Measurements from ENCODE around the gene OGDHL. TPM values are rescaled to one million over a fixed set of nuclear protein-coding genes. Genes with fewer than 3 reads are reported as not detected.
"Not testable (repeated sequence)": the region's sequence is repeated elsewhere in the genome, so short reads cannot be mapped to it uniquely, and the experiment has no call there.

The OGDHL gene
- polyA plus RNA-seq, 3 donors = 0.11 to 2.8 (median 0.16) TPM

- 74 to 87% (median 78%) methylated on average over 10 of the region's 10 CpGs for WGBS, 3 donors
- no peak overlapping the region for H3K27ac ChIP-seq (ENCODE audit: low read depth, low read length)
Measured at GRCh38 chr10:49759787-49760551, 2.2 kb downstream of the OGDHL start.

- 81 to 89% (median 86%) methylated on average over 15 of the region's 15 CpGs for WGBS, 3 donors
- H3K27ac ChIP-seq (ENCODE audit: low read depth, low read length) = no peak overlapping the region
Measured at GRCh38 chr10:49758249-49758930, 3.7 kb downstream of the OGDHL start.

DNA sequence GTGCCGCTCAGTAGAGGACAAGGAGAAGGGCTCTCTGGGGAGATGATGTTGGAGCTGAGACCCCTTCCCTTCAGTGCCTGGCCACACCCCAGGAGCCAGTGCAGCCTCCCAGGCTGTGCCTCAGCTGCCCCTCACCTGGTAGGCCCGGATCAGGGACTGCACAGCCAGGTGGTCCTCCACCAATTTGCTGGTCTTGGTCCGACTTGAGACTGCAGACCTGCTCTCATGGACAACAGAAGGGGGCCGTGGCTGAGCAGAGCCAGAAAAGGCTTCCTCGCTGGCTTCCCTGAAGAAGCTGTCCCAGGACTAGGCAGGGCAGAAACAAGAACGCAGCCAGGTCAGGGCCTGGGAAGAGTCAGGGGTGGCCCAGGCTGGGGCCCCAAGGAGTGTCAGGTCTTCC, 5.5 kb downstream of the OGDHL start:
- H3K27ac ChIP-seq (ENCODE audit: low read depth, low read length) = no peak overlapping the region
- 75 to 84% (median 83%) methylated on average over 6 of the region's 6 CpGs for WGBS, 3 donors

DNA sequence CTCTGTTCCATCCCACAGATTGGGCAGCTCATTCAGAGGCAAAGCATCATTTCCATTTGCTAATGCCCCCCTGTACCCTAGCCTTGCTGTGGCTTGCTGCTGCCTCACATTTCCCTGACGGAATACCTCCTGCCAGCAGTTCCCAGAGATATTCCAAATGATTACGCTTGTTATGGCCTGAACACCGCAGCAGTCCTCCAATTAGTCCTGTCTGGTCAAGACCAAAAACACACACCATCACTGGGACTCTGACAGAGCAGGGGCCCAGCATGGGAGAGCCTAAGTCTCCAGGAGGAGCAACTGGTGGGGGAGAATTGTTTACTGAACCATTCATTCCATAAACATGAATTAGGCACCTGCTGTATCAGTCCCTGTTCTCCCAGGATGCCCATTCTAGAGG, 6.1 kb downstream of the OGDHL start:
- H3K27ac ChIP-seq (ENCODE audit: low read depth, low read length) = no peak overlapping the region
- WGBS, 3 donors = 70 to 84% (median 79%) methylated on average over 3 of the region's 3 CpGs

DNA sequence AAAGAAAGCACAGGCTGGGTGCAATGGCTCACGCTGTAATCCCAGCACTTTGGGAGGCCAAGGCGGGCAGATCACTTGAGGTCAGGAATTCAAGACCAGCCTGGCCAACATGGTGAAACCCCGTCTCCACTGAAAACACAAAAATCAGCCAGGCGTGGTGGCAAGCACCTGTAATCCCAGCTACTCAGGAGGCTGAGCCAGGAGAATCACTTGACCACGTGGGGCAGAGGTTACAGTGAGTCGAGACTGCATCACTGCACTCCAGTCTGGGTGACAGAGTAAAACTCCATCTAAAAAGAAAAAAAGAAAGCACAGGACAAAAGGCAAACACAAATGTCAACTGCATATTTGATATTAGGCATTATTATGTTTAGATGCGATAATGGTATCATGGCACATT, 7.2 kb downstream of the OGDHL start:
- not testable (repeated sequence) for H3K27ac ChIP-seq (ENCODE audit: low read depth, low read length)
- 77 to 86% (median 84%) methylated on average over 7 of the region's 7 CpGs for WGBS, 3 donors

GRCh38 chr10:49752584-49752983, 9.5 kb downstream of the OGDHL start:
- no peak overlapping the region for H3K27ac ChIP-seq (ENCODE audit: low read depth, low read length)
- 77 to 87% (median 85%) methylated on average over 7 of the region's 7 CpGs for WGBS, 3 donors

DNA sequence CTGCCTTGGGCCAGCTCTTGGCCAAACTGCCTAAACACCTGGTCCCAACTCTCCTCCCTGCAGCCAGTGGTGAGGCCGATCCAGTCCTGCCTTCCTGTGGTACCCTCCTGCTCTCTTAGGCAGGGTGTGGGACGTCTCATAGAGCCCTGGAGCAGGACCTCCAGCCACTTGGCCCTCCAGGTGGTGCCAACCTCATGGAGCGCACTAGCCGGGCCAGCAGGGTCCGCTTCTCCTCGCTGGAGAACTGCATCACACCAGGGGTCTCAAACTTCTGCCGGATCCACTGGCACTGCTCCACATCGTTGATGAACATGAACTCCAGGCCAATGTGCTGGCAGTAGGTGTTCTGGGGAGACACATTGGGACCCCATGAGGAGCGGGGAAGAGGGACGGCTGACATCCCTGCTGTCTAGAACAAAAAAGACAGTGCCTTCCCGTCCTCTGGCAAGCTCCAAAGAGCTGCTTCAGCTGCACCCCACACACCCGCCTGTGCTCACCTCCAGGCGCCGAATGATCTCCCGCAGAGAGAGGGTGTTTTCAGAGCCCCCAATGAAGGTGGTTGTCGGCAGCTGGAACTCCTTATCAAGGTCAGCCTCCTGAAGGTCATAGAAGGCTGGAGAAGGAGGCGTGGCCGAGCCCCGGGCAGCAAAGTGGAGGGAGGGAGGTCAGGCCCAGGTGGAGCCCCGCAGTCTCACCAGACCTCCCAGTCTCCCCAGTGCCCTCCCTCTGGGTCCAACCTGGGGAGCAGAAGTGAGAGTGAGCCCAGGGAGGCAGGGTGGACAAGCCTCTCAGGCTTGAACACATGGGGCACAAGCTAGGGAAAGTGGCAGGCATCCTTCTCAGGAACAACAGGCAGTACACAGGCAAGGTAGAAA, 10.2 kb downstream of the OGDHL start:
- no peak overlapping the region for H3K27ac ChIP-seq (ENCODE audit: low read depth, low read length)
- 77 to 82% (median 82%) methylated on average over 20 of the region's 20 CpGs for WGBS, 3 donors

DNA sequence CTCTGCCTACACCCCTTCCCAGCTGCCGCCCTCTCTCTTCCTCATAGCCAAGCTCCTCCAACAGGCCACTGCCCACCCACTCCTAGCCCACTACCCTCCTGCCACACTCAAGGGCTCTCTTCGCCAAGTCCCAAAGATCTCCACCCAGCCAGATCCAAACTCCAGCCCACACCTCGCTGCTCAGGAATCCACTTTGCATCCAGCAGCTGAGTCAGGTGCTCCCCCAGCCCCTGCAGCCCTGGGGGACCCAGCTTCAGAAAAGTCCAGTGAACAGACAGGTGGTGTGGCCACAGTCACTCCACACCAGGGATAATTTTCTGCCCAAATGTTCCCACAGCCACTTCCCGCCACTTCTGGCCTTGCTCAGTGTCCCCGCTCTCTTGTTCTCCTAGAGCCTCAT, 10.9 kb downstream of the OGDHL start:
- 90 to 93% (median 92%) methylated on average over 5 of the region's 5 CpGs for WGBS, 3 donors
- H3K27ac ChIP-seq (ENCODE audit: low read depth, low read length) = no peak overlapping the region

DNA sequence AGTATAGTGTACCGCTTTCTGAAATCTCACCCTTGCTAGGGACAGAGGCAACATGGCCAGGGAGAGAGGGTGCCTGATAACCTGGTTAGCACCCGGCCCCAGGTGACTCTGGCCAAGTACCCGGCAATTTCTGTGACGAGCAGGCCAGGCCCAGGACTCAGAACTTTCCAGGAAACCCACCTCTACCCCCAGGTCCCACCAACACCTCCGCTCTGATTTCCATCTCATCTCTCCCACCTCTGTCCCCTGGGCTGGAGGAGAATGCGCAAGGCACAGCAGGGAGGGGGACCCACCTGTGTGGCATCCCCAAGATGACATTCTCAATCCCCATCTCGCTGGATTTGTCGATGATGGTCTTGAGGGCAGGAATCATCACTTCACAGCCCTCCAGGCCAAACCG, 11.6 kb downstream of the OGDHL start:
- WGBS, 3 donors = 86 to 92% (median 86%) methylated on average over 9 of the region's 9 CpGs

DNA sequence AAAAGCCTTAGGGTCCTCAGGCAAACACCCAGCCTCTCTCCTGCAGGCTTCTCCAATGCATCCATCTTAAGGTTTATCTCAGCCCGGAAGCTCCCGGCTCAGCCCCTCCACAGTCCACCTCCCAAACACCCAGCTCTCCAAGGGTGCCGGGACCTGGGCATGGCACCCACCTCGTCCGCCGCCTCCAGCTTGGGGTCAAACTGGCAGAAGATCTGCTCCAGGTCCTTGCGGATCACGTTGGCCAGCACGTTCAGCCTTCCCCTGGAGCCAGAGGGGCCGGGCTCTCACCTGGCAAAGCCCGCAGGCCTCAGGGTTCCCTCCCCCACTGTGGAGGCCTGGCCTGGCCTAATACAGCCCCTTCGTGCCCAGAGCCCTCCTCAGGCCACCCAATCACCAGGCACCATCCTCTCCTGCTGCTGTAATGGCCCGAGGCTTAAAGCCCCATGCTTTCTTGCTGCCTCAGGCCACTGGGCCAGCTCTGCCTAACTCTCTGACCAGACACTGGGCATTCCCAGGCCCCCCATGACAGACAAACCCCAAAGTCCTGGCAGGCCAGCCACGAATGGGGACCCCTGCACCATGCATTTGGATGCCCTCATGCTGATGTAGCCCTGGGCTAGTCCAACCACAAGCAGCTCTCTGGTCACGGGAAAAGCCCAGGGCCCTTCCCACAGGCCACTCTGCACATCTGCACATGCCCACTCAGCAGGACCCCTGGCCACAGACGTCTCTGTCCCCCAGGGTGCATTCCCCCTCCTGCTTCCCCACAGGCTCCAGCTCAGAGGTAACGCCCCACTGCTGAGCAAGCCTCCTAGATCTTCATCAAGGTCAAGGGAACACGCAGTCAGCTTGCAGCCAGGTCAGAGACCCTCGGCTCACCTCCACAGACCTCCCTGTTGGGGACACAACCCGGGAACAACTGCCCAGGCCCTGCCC, 12.3 kb downstream of the OGDHL start:
- H3K27ac ChIP-seq (ENCODE audit: low read depth, low read length) = no peak overlapping the region
- WGBS, 3 donors = 81 to 85% (median 83%) methylated on average over 20 of the region's 20 CpGs

More for the DNA sequence above, 11.6 kb downstream of the OGDHL start:
- no peak overlapping the region for H3K27ac ChIP-seq (ENCODE audit: low read depth, low read length)

DNA sequence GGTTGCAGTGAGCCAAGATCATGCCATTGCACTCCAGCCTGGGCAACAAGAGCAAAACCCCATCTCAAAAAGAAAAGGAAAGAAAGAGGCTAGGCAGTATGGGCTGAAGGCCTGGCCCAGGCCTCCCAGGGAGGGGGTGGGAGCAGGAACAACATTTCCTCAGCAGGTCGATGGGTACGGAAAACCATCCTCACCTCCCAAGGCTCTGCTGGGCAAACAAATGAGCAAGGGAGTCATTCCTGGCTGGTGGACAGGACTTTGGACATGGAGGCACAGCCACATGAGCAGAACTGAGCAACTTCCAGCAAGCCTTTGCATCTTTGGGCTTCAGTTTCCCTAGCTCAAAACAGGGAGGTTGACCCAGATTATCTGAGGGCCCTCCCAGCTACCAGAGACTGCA, 13.0 kb downstream of the OGDHL start:
- no peak overlapping the region for H3K27ac ChIP-seq (ENCODE audit: low read depth, low read length)
- 85 to 98% (median 87%) methylated on average over 2 of the region's 2 CpGs for WGBS, 3 donors

- 66 to 71% (median 67%) methylated on average over 10 of the region's 10 CpGs for WGBS, 3 donors
- no peak overlapping the region for H3K27ac ChIP-seq (ENCODE audit: low read depth, low read length)
Measured at GRCh38 chr10:49748006-49748405, 14.1 kb downstream of the OGDHL start.

DNA sequence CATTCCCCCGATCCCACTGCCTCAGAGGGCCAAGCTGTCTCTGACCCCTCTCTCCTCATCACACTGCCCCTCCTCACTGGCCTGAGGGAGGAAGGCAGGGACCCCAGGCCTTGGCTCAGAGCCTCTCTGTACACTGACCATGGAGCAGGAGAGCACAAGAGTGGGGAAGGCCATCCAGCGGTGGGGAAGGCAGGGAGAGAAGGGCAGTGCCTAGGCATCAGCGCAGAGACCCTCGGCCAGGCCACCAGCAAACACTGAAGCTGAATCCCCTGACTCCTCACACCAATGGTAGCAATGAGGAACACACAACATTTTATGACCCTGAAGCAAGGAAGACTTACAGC, 14.8 kb downstream of the OGDHL start:
- H3K27ac ChIP-seq (ENCODE audit: low read depth, low read length) = no peak overlapping the region
- 85 to 92% (median 91%) methylated on average over 4 of the region's 4 CpGs for WGBS, 3 donors

DNA sequence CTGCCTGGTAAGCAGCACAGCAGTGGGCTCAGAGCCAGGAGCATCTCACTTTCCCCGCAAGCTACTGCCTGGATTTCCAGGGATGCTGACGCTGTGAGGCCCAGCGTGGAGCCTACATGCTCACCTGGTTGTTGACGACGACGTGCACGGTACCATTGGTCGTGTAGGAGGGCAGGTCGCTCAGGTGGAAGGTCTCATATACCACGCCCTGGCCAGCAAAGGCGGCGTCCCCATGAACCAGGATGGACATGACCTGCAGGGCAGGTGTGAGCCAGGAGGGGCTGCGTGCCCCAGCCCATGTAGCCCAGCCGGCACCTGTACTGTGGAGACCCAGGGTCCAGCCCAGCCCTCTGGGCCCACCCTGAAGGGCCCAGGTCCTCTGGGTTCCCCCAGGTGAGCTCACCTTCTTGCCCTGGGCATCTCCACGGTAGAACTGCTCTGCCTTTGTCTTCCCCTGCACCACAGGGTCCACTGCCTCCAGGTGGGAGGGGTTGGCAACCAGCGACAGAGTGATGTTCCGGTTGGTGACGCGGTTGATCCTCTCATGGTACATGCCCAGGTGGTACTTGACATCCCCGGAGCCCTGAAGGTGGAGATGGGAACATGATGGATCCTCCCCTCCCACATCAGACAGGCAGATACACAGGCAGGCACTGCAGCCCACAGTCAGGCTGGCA, 15.4 kb downstream of the OGDHL start:
- 91 to 94% (median 91%) methylated on average over 19 to 20 of the region's 20 CpGs for WGBS, 3 donors
- H3K27ac ChIP-seq (ENCODE audit: low read depth, low read length) = no peak overlapping the region

GRCh38 chr10:49745756-49746155, 16.4 kb downstream of the OGDHL start:
- no peak overlapping the region for H3K27ac ChIP-seq (ENCODE audit: low read depth, low read length)

DNA sequence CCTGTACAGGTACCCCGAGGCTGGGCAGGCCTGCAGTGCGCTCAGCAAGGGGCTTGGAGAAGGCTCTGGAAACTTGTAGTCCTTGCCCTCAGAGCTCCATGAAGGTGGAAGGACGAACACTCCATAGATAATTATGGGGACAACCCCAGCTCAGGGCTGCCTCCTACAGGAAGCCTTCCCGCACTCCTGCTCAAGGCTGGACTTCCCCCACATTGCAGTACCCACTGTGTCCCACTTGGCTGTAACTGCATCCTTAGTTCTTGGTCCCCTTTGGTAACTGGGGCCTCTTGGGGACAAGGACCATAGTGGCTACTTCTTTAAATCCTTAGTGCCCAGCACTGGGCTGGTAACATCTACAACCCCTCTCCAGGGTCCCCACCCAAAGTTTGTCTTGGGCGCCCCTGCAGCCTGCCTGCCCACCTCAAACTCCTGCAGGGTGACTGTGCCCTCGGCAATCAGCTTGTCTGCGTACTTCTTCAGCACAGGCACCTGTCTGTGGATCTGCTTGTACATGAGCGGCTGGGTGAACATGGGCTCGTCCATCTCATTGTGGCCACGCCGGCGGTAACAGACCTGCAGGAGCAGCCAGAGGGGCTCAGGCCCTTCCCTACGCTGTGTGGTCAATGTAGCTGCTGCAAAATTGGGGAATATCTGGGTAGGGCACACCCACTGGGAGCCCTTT, 17.1 kb downstream of the OGDHL start:
- H3K27ac ChIP-seq (ENCODE audit: low read depth, low read length) = no peak overlapping the region
- 84 to 87% (median 85%) methylated on average over 13 of the region's 13 CpGs for WGBS, 3 donors

More at GRCh38 chr10:49745756-49746155, 16.4 kb downstream of the OGDHL start:
- WGBS, 3 donors = 91 to 94% (median 91%) methylated on average over 12 of the region's 12 CpGs

DNA sequence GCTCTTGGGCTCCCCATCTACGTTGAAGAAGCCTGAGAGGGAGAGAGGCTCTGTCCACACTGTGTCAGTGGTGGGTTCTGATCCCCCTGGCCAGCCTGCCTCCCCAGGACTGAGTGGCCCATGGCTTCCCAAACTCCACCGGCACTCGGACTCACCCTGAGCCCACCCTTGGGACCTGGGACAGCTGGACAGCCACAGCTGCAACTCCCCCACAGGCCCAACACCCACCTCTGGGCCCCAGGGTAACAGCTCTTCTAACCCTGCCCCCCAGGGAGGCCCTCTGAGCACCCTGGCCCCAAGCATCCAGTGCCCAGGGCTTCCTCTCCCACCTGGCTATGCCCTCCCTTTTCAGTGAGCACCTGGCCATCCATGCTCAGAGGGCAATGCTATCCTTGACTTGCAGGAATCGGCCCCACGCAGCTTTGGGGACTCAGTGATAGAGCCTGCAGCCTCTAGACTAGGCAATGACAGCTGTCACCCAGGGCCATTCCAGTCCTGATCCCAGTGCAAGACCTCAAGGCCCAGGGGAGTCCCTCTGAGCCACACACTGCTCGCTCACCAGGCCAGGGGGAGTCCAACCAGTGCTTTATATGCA, 17.9 kb downstream of the OGDHL start:
- no peak overlapping the region for H3K27ac ChIP-seq (ENCODE audit: low read depth, low read length)
- WGBS, 3 donors = 83 to 93% (median 85%) methylated on average over 6 of the region's 6 CpGs
